Measurements from ENCODE around the gene PLCB4.

Gene PLCB4

DNA sequence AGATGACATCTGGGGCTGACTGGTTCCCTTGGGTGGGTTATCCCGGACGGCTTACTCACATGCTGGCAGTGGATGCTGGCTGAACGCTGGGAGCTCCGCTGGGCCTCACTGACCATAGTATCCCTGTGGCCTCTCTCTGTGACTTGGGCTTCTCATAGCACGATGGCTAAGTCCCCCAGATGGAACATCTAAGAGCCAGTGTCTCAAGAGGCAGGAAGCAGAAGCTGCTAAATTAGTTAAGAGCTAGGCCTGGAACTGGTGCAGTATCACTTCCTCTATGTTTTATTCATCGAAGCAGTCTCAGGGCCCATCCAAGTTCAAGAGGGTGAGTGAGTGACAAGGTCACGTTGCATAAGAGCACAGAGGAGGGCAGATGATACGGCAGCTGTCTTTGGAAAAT is 329.0 kb downstream of the PLCB4 start:
- Histone ChIP-seq H3K4me1 (ENCODE audit: control insufficient read depth in 1 of 2, insufficient read depth in 2 of 2, low read length in 2 of 2) (no peaks in the 10 kb centered on the region), H3K4me2 (ENCODE audit: low read length) (no peak overlapping the region), H3K14ac (ENCODE audit: low read length) (no peak overlapping the region), H3K18ac (ENCODE audit: low read length) (no peak overlapping the region), H4K8ac (ENCODE audit: low read depth, low read length) (no peak overlapping the region), H3K9me3 (ENCODE audit: insufficient read depth, low read depth, low read length) (no peaks in the 10 kb centered on the region), H3K79me2 (ENCODE audit: control insufficient read depth, insufficient read depth, low read length, poor library complexity) (no peaks in the 10 kb centered on the region), H2AFZ (ENCODE audit: insufficient read depth, low read length, poor library complexity) (no peak overlapping the region), H4K12ac (ENCODE audit: low read depth, low read length) (no peak overlapping the region), H2AK5ac (ENCODE audit: low read length) (no peak overlapping the region), H2BK120ac (ENCODE audit: insufficient read depth, low read length, poor library complexity) (no peak overlapping the region), H3K23ac (ENCODE audit: low read length) (no peak overlapping the region), H3K27me3 (ENCODE audit: insufficient read depth, low read length) (no peaks in the 10 kb centered on the region), H2BK5ac (ENCODE audit: low read depth, low read length, poor library complexity) (no peak overlapping the region), H3K9ac (ENCODE audit: low read length) (no peak overlapping the region), H3K4me3 (ENCODE audit: low read depth, low read length) (no peak overlapping the region), H3K36me3 (ENCODE audit: control insufficient read depth in 1 of 2, insufficient read depth in 2 of 2, low read length in 2 of 2) (no peaks in the 10 kb centered on the region), H2BK12ac (ENCODE audit: low read length) (no peak overlapping the region), H3K4ac (ENCODE audit: low read depth, low read length) (no peak overlapping the region), H3K79me1 (ENCODE audit: low read length) (no peaks in the 10 kb centered on the region), H4K91ac (ENCODE audit: low read depth, low read length) (no peak overlapping the region), H3K27ac (ENCODE audit: low read depth, low read length) (no peak overlapping the region)
- no CpG with 5 or more reads among the region's 8 CpGs for WGBS (ENCODE audit: extremely low coverage, insufficient coverage, insufficient read length)
- DNase-seq, result peak; percentile 11 to 21

DNA sequence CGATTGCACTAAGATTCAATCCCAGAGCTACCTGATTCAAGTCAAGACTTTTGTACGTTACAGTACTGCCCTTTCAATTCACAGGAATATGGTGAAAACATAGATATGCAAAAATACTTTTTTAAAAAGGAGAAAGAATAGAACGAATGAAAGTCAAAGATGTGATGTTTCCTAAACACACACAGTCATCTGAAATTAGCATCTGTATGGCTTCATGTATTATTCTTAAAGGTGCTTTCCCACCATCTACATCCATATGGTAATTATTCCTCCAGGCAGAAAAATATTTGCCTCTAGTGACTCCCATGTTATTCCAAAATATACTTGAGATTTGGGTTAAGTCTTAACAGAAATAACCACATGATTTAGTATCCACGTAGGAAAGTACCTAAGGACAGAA is 330.0 kb downstream of the PLCB4 start:
- no CpG with 5 or more reads among the region's 4 CpGs for WGBS (ENCODE audit: extremely low coverage, insufficient coverage, insufficient read length)
- Histone ChIP-seq H3K79me1 (ENCODE audit: low read length) (no peaks in the 10 kb centered on the region), H3K9me3 (ENCODE audit: insufficient read depth, low read depth, low read length) (no peaks in the 10 kb centered on the region), H3K36me3 (ENCODE audit: control insufficient read depth in 1 of 2, insufficient read depth in 2 of 2, low read length in 2 of 2) (no peaks in the 10 kb centered on the region), H2BK5ac (ENCODE audit: low read depth, low read length, poor library complexity) (no peak overlapping the region), H3K4ac (ENCODE audit: low read depth, low read length) (no peak overlapping the region), H4K91ac (ENCODE audit: low read depth, low read length) (no peak overlapping the region), H3K79me2 (ENCODE audit: control insufficient read depth, insufficient read depth, low read length, poor library complexity) (no peaks in the 10 kb centered on the region), H2BK12ac (ENCODE audit: low read length) (no peak overlapping the region), H3K18ac (ENCODE audit: low read length) (no peak overlapping the region), H2AFZ (ENCODE audit: insufficient read depth, low read length, poor library complexity) (no peak overlapping the region), H3K4me2 (ENCODE audit: low read length) (no peak overlapping the region), H3K4me3 (ENCODE audit: low read depth, low read length) (no peak overlapping the region), H3K27ac (ENCODE audit: low read depth, low read length) (no peak overlapping the region), H3K4me1 (ENCODE audit: control insufficient read depth in 1 of 2, insufficient read depth in 2 of 2, low read length in 2 of 2) (no peaks in the 10 kb centered on the region), H3K9ac (ENCODE audit: low read length) (no peak overlapping the region), H4K12ac (ENCODE audit: low read depth, low read length) (no peak overlapping the region), H3K27me3 (ENCODE audit: insufficient read depth, low read length) (no peaks in the 10 kb centered on the region), H3K14ac (ENCODE audit: low read length) (no peak overlapping the region), H2BK120ac (ENCODE audit: insufficient read depth, low read length, poor library complexity) (no peak overlapping the region), H4K8ac (ENCODE audit: low read depth, low read length) (no peak overlapping the region), H2AK5ac (ENCODE audit: low read length) (no peak overlapping the region), H3K23ac (ENCODE audit: low read length) (no peak overlapping the region)
- no peak for DNase-seq

DNA sequence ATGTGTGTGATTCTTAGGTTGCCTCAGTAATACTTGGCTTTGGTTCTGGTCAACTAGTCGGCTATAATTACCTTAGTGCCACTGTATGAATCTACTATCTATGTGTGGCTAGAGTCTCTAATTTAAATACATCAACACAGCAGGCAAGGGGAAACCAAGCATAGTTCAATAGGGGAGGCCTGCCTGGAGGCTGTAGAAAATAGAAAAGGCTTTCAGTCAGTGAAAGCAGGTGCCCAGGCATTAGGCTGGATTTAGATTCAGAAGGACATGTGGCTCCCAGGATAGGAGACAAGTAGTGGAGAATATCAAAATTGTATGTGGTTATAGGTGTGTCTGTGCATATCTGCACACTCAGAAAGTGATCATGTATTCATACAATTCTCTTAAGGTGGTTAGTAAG is 330.4 kb downstream of the PLCB4 start:
- Histone ChIP-seq H2AFZ (ENCODE audit: insufficient read depth, low read length, poor library complexity) (no peak overlapping the region), H2BK5ac (ENCODE audit: low read depth, low read length, poor library complexity) (no peak overlapping the region), H3K79me2 (ENCODE audit: control insufficient read depth, insufficient read depth, low read length, poor library complexity) (no peaks in the 10 kb centered on the region), H4K8ac (ENCODE audit: low read depth, low read length) (no peak overlapping the region), H3K4me3 (ENCODE audit: low read depth, low read length) (no peak overlapping the region), H2BK120ac (ENCODE audit: insufficient read depth, low read length, poor library complexity) (no peak overlapping the region), H3K9ac (ENCODE audit: low read length) (no peak overlapping the region), H3K79me1 (ENCODE audit: low read length) (no peaks in the 10 kb centered on the region), H2BK12ac (ENCODE audit: low read length) (no peak overlapping the region), H3K4me2 (ENCODE audit: low read length) (no peak overlapping the region), H3K4ac (ENCODE audit: low read depth, low read length) (no peak overlapping the region), H3K27ac (ENCODE audit: low read depth, low read length) (no peak overlapping the region), H3K27me3 (ENCODE audit: insufficient read depth, low read length) (no peaks in the 10 kb centered on the region), H4K91ac (ENCODE audit: low read depth, low read length) (no peak overlapping the region), H3K18ac (ENCODE audit: low read length) (no peak overlapping the region), H3K36me3 (ENCODE audit: control insufficient read depth in 1 of 2, insufficient read depth in 2 of 2, low read length in 2 of 2) (no peaks in the 10 kb centered on the region), H3K23ac (ENCODE audit: low read length) (no peak overlapping the region), H3K14ac (ENCODE audit: low read length) (no peak overlapping the region), H2AK5ac (ENCODE audit: low read length) (no peak overlapping the region), H3K4me1 (ENCODE audit: control insufficient read depth in 1 of 2, insufficient read depth in 2 of 2, low read length in 2 of 2) (no peaks in the 10 kb centered on the region), H3K9me3 (ENCODE audit: insufficient read depth, low read depth, low read length) (no peaks in the 10 kb centered on the region), H4K12ac (ENCODE audit: low read depth, low read length) (no peak overlapping the region)
- no peak for DNase-seq
- no CpG with 5 or more reads among the region's 1 CpG for WGBS (ENCODE audit: extremely low coverage, insufficient coverage, insufficient read length)

DNA sequence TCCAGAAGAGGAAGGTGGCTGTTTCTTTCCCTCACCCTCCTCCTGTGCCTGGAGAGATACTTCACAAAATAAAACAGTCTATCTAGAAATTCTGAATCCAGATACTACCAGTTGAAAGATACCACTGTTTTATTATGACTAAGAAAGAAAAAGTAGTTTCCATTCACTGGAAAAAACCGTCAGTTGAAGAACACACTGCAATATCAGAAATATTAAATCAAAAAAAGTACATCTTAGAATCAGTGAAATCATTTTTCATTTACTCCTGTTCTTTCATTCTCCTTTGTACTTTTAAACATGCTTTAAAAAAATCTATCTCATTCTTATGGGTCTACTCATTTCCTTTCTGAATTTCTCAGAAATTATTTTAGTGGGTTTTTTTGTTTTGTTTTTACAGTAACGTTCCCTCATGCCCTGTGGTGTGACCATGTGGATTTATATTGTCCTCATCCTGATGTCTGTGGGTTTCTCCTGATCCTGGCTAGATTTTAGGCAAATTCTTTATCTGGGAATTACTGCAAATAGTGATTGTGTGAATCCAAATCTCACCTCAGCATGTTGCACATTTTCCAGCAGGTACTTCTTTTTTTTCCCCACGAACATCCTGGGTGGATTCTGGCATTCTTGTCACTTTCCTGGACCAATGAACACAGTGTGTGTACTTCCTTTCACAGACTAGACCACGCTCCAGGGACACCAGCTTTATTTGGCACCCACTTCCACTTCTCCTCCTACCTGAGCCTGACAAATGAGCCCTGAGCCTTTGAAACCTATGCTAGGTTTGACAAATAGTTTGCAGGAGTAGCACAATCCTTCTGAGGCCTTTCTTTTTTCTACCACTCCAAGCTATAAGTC is 331.5 kb downstream of the PLCB4 start:
- no peak overlapping the region for H3K4me2 ChIP-seq (ENCODE audit: low read length)
- no peak overlapping the region for H4K91ac ChIP-seq (ENCODE audit: low read depth, low read length)
- H3K36me3 ChIP-seq (ENCODE audit: control insufficient read depth in 1 of 2, insufficient read depth in 2 of 2, low read length in 2 of 2), result no peaks in the 10 kb centered on the region
- no peak overlapping the region for H2AK5ac ChIP-seq (ENCODE audit: low read length)
- no peaks in the 10 kb centered on the region for H3K4me1 ChIP-seq (ENCODE audit: control insufficient read depth in 1 of 2, insufficient read depth in 2 of 2, low read length in 2 of 2)
- H3K27ac ChIP-seq (ENCODE audit: low read depth, low read length), result no peak overlapping the region
- no peaks in the 10 kb centered on the region for H3K79me2 ChIP-seq (ENCODE audit: control insufficient read depth, insufficient read depth, low read length, poor library complexity)
- H3K14ac ChIP-seq (ENCODE audit: low read length), result no peak overlapping the region
- no peak overlapping the region for H4K8ac ChIP-seq (ENCODE audit: low read depth, low read length)
- no peak overlapping the region for H2BK12ac ChIP-seq (ENCODE audit: low read length)
- H3K18ac ChIP-seq (ENCODE audit: low read length), result no peak overlapping the region
- no peak overlapping the region for H3K4ac ChIP-seq (ENCODE audit: low read depth, low read length)
- H3K9ac ChIP-seq (ENCODE audit: low read length), result no peak overlapping the region
- no peak overlapping the region for H2BK120ac ChIP-seq (ENCODE audit: insufficient read depth, low read length, poor library complexity)
- no peaks in the 10 kb centered on the region for H3K9me3 ChIP-seq (ENCODE audit: insufficient read depth, low read depth, low read length)
- no peak overlapping the region for H3K4me3 ChIP-seq (ENCODE audit: low read depth, low read length)
- H4K12ac ChIP-seq (ENCODE audit: low read depth, low read length), result no peak overlapping the region
- DNase-seq, result no peak
- no peak overlapping the region for H2AFZ ChIP-seq (ENCODE audit: insufficient read depth, low read length, poor library complexity)
- no CpG with 5 or more reads among the region's 4 CpGs for WGBS (ENCODE audit: extremely low coverage, insufficient coverage, insufficient read length)
- H3K23ac ChIP-seq (ENCODE audit: low read length), result no peak overlapping the region
- no peak overlapping the region for H2BK5ac ChIP-seq (ENCODE audit: low read depth, low read length, poor library complexity)
- H3K27me3 ChIP-seq (ENCODE audit: insufficient read depth, low read length), result no peaks in the 10 kb centered on the region
- no peaks in the 10 kb centered on the region for H3K79me1 ChIP-seq (ENCODE audit: low read length)
